ENCODE results near the gene ALPL. TPM values are rescaled to one million over a fixed set of nuclear protein-coding genes. Genes with fewer than 3 reads are reported as not detected.

ALPL gene
- total RNA-seq, 1 donor from 2014 or later: 43.1 TPM

GRCh38 chr1:21534146-21534545, 24.9 kb downstream of the ALPL start:
- H3K27me3 Mint-ChIP-seq: peaks cover 15% of the 10 kb centered on the region
- no peak for DNase-seq (ENCODE audit: extremely low spot score, unreplicated experiment)
- peaks cover 12% of the 10 kb centered on the region for H3K4me1 Mint-ChIP-seq (ENCODE audit: unreplicated experiment)
- no peak overlapping the region for H3K4me3 Mint-ChIP-seq
- H3K9me3 Mint-ChIP-seq: no peaks in the 10 kb centered on the region
- H3K36me3 Mint-ChIP-seq: no peaks in the 10 kb centered on the region
- H3K27ac Mint-ChIP-seq: no peak overlapping the region
- no peak for TF ChIP-seq CTCF (conservative IDR thresholded peaks at IDR 0.05)

GRCh38 chr1:21534674-21535378, 25.6 kb downstream of the ALPL start:
- Mint-ChIP-seq H3K9me3 (no peaks in the 10 kb centered on the region), H3K27ac (no peak overlapping the region), H3K27me3 (peaks cover 14% of the 10 kb centered on the region), H3K4me1 (ENCODE audit: unreplicated experiment) (peaks cover 12% of the 10 kb centered on the region), H3K4me3 (no peak overlapping the region), H3K36me3 (no peaks in the 10 kb centered on the region)
- peak; percentile 69 for TF ChIP-seq CTCF (conservative IDR thresholded peaks at IDR 0.05)
- no peak for DNase-seq (ENCODE audit: extremely low spot score, unreplicated experiment)

- Mint-ChIP-seq H3K4me3 (no peak overlapping the region), H3K36me3 (no peaks in the 10 kb centered on the region), H3K4me1 (ENCODE audit: unreplicated experiment) (peaks cover 12% of the 10 kb centered on the region), H3K9me3 (no peaks in the 10 kb centered on the region), H3K27me3 (peaks cover 14% of the 10 kb centered on the region), H3K27ac (no peak overlapping the region)
- TF ChIP-seq CTCF (conservative IDR thresholded peaks at IDR 0.05): no peak
- no peak for DNase-seq (ENCODE audit: extremely low spot score, unreplicated experiment)
Observed at GRCh38 chr1:21536218-21536617, 27.0 kb downstream of the ALPL start.

GRCh38 chr1:21537511-21537931, 28.3 kb downstream of the ALPL start:
- Mint-ChIP-seq H3K9me3 (no peaks in the 10 kb centered on the region), H3K27me3 (peaks cover 12% of the 10 kb centered on the region), H3K36me3 (no peaks in the 10 kb centered on the region), H3K4me1 (ENCODE audit: unreplicated experiment) (peaks cover 12% of the 10 kb centered on the region), H3K4me3 (no peak overlapping the region), H3K27ac (no peak overlapping the region)
- no peak for TF ChIP-seq CTCF (conservative IDR thresholded peaks at IDR 0.05)
- no peak for DNase-seq (ENCODE audit: extremely low spot score, unreplicated experiment)

- no peak for TF ChIP-seq CTCF (conservative IDR thresholded peaks at IDR 0.05)
- Mint-ChIP-seq H3K4me1 (ENCODE audit: unreplicated experiment) (peaks cover 12% of the 10 kb centered on the region), H3K4me3 (no peak overlapping the region), H3K27ac (no peak overlapping the region), H3K27me3 (peaks cover 12% of the 10 kb centered on the region), H3K36me3 (no peaks in the 10 kb centered on the region), H3K9me3 (no peaks in the 10 kb centered on the region)
- DNase-seq (ENCODE audit: extremely low spot score, unreplicated experiment): no peak
Observed at GRCh38 chr1:21537932-21538630, 28.9 kb downstream of the ALPL start.

All from type B pancreatic cell (in vitro differentiated cells).